Keratinocyte (primary cell): ENCODE measurements around the gene IQSEC3. TPM values are rescaled to one million over a fixed set of nuclear protein-coding genes. Genes with fewer than 3 reads are reported as not detected.

ENCODE experiments used
- DNase-seq: peaks from one replicate; pipeline ENCODE4 v3.0.0-alpha.2; 2011; ENCODE audit warnings: low read depth, missing footprints, low spot score
- FAIRE-seq: peaks from 2 replicates; lab custom pipeline; 2011; peaks lifted over from hg19 to GRCh38; lab: Jason Lieb, UNC
- H2AFZ ChIP-seq: 2 replicates; pipeline ENCODE4 v1.6.0; 2012; ENCODE audit warnings: low read length, control low read depth, inconsistent platforms; ENCODE audit not compliant: control insufficient read depth
- H3K27ac ChIP-seq: 2 replicates; pipeline ENCODE4 v1.5.1; 2011; ENCODE audit warnings: low read length; ENCODE audit not compliant: control insufficient read depth, insufficient read depth
- H3K27me3 ChIP-seq: 3 replicates; pipeline ENCODE4 v1.6.0; 2011; ENCODE audit warnings: low read length; ENCODE audit not compliant: control insufficient read depth, insufficient read depth; ENCODE audit errors: extremely low read depth
- H3K36me3 ChIP-seq, 2 experiments: 2 replicates in 1 of 2; 3 replicates in 1 of 2; pipeline ENCODE4 v1.5.1; 2011; ENCODE audit warnings: low read length in 2 of 2, mild to moderate bottlenecking in 1 of 2; ENCODE audit not compliant: control insufficient read depth in 2 of 2, insufficient read depth in 2 of 2; ENCODE audit errors: extremely low read depth in 1 of 2
- H3K4me1 ChIP-seq: 3 replicates; pipeline ENCODE4 v1.5.1; 2011; ENCODE audit warnings: low read length; ENCODE audit not compliant: control insufficient read depth, insufficient read depth; ENCODE audit errors: extremely low read depth
- H3K4me2 ChIP-seq: 3 replicates; pipeline ENCODE4 v1.6.0; 2011; ENCODE audit warnings: low read depth, low read length; ENCODE audit not compliant: control insufficient read depth, insufficient read depth; ENCODE audit errors: extremely low read depth
- H3K4me3 ChIP-seq, 3 experiments: fragments of 200-600 bp in 1 of 3; sonication (generic) in 1 of 3; 2 replicates in 2 of 3; 3 replicates in 1 of 3; pipeline ENCODE4 v1.5.1; 2011 to 2016; ENCODE audit warnings: low read length in 3 of 3, mild to moderate bottlenecking in 3 of 3, control low read depth in 2 of 3, inconsistent platforms in 1 of 3, low read depth in 1 of 3, mixed read lengths in 1 of 3, mixed run types in 1 of 3, moderate library complexity in 1 of 3; ENCODE audit not compliant: control insufficient read depth in 2 of 3, insufficient read depth in 2 of 3; ENCODE audit errors: extremely low read depth in 1 of 3
- H3K79me2 ChIP-seq: 2 replicates; pipeline ENCODE4 v1.6.0; 2012; ENCODE audit warnings: low read length; ENCODE audit not compliant: control insufficient read depth, insufficient read depth
- H3K9ac ChIP-seq: 3 replicates; pipeline ENCODE4 v1.6.0; 2011; ENCODE audit warnings: low read length; ENCODE audit not compliant: control insufficient read depth, insufficient read depth; ENCODE audit errors: extremely low read depth
- H3K9me1 ChIP-seq: 3 replicates; pipeline ENCODE4 v1.6.0; 2011; ENCODE audit warnings: low read length; ENCODE audit not compliant: control insufficient read depth, insufficient read depth; ENCODE audit errors: extremely low read depth
- H3K9me3 ChIP-seq: 2 replicates; pipeline ENCODE4 v1.5.1; 2012; ENCODE audit warnings: low read depth, low read length; ENCODE audit not compliant: control insufficient read depth
- H4K20me1 ChIP-seq: 3 replicates; pipeline ENCODE4 v1.6.0; 2011; ENCODE audit warnings: low read length; ENCODE audit not compliant: control insufficient read depth, insufficient read depth; ENCODE audit errors: extremely low read depth
- CTCF ChIP-seq, 3 experiments: IDR thresholded peaks in 1 of 3; conservative IDR thresholded peaks in 1 of 3; optimal IDR thresholded peaks in 1 of 3; 2 replicates in 2 of 3; 3 replicates in 1 of 3; pipeline versions ENCODE3 to v1.5.1; 2011; ENCODE audit warnings: low read length in 3 of 3, mild to moderate bottlenecking in 3 of 3, moderate library complexity in 2 of 3, control low read depth in 1 of 3, inconsistent platforms in 1 of 3; ENCODE audit not compliant: insufficient read depth in 2 of 3; ENCODE audit errors: extremely low read depth in 1 of 3
- EZH2 ChIP-seq: IDR thresholded peaks from one replicate; pipeline ENCODE4 v1.6.1; 2012; ENCODE audit warnings: inconsistent platforms, mild to moderate bottlenecking, low read length, moderate library complexity
- dilution Hi-C: fragments of 300-500 bp; cut with MboI; formaldehyde crosslinking; loops from one replicate; pipeline ENCODE4 v1.7.0; 2020; ENCODE audit warnings: low sequenced_read_pairs; ENCODE audit not compliant: extremely low pct_ligation_motif_present
- polyA plus RNA-seq, 5 experiments: library from polyadenylated mRNA; depleted of rRNA in 3 of 5; stranded (reverse) in 3 of 5; stranded (forward) in 1 of 5; unstranded in 1 of 5; fragments of >200 nt; gene quantifications; 1 replicate in 1 of 5; 2 replicates in 3 of 5; 3 replicates in 1 of 5; pipeline versions ENCODE4 v1.2.1 to v1.2.3, GENCODE V29; 2011 to 2012; ENCODE audit warnings: missing spikeins in 2 of 5, low read depth in 1 of 5, low replicate concordance in 1 of 5

The IQSEC3 gene
- polyA plus RNA-seq, 1 donor (not counting 4 experiments of a cell fraction or from before 2014, with no cell fraction given), result not detected

- H3K4me2 ChIP-seq, result no peak overlapping the region
- dilution Hi-C loops, result no loop called here
- DNase-seq, result no peak
- H2AFZ ChIP-seq, result no peak overlapping the region
- H3K4me1 ChIP-seq, result no peaks in the 10 kb centered on the region
- H3K27ac ChIP-seq, result no peak overlapping the region
- no peaks in the 10 kb centered on the region for H3K9me3 ChIP-seq
- H3K79me2 ChIP-seq, result no peaks in the 10 kb centered on the region
- no peak overlapping the region for H3K4me3 ChIP-seq
- no peak for FAIRE-seq
- H3K9ac ChIP-seq, result no peak overlapping the region
- no peaks in the 10 kb centered on the region for H3K9me1 ChIP-seq
- H4K20me1 ChIP-seq, result no peaks in the 10 kb centered on the region
- H3K27me3 ChIP-seq, result peaks cover 48% of the 10 kb centered on the region
- H3K36me3 ChIP-seq, result no peaks in the 10 kb centered on the region
- TF ChIP-seq EZH2 (no peak), CTCF (optimal IDR thresholded peaks at IDR 0.05 in 1 of 3, IDR thresholded peaks at IDR 0.05 in 1 of 3, conservative IDR thresholded peaks at IDR 0.05 in 1 of 3; ENCODE audit: extremely low read depth in 1 of 3, insufficient read depth in 2 of 3, low read length in 3 of 3) (no peak)
Observed at GRCh38 chr12:78981-79380, 12.4 kb downstream of the IQSEC3 start.

- no peaks in the 10 kb centered on the region for H3K36me3 ChIP-seq
- TF ChIP-seq EZH2 (no peak), CTCF (optimal IDR thresholded peaks at IDR 0.05 in 1 of 3, IDR thresholded peaks at IDR 0.05 in 1 of 3, conservative IDR thresholded peaks at IDR 0.05 in 1 of 3; ENCODE audit: extremely low read depth in 1 of 3, insufficient read depth in 2 of 3, low read length in 3 of 3) (no peak)
- no peak overlapping the region for H3K4me3 ChIP-seq
- FAIRE-seq (no peak), DNase-seq (no peak)
- no peaks in the 10 kb centered on the region for H4K20me1 ChIP-seq
- H2AFZ ChIP-seq, result no peak overlapping the region
- H3K27me3 ChIP-seq, result peaks cover 58% of the 10 kb centered on the region
- no peak overlapping the region for H3K27ac ChIP-seq
- H3K9me1 ChIP-seq, result no peaks in the 10 kb centered on the region
- H3K9ac ChIP-seq, result no peak overlapping the region
- H3K4me2 ChIP-seq, result no peak overlapping the region
- H3K79me2 ChIP-seq, result no peaks in the 10 kb centered on the region
- H3K9me3 ChIP-seq, result no peaks in the 10 kb centered on the region
- no peaks in the 10 kb centered on the region for H3K4me1 ChIP-seq
- dilution Hi-C loops, result no loop called here
Observed at GRCh38 chr12:80681-81190, 14.2 kb downstream of the IQSEC3 start.
